ENCODE data around the gene KCNA10. TPM values are rescaled to one million over a fixed set of nuclear protein-coding genes. Genes with fewer than 3 reads are reported as not detected.

KCNA10 gene
- total RNA-seq, 1 experiment from 2014 or later: not detected

DNA sequence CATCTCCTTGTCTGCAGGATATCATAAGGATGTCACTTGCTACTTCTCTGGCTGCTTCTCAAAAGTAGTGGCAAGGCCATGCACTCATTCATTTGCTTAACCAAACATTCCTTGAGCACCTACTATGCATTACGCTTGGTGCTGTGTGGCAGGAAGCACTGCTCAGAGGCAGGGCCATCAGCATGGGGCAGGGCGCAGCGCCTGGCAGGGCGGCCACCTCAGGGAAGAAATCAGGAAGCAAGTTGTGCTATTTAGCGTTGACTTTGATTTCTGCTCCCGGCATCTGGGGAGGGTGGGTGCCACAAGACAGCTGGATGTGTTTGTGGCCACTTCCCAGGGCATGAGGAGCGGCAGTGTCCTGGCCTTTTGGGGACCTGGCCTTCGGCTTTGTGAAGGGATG lies 40.1 kb downstream of the KCNA10 start:
- no peak for DNase-seq (ENCODE audit: low read depth)

DNA sequence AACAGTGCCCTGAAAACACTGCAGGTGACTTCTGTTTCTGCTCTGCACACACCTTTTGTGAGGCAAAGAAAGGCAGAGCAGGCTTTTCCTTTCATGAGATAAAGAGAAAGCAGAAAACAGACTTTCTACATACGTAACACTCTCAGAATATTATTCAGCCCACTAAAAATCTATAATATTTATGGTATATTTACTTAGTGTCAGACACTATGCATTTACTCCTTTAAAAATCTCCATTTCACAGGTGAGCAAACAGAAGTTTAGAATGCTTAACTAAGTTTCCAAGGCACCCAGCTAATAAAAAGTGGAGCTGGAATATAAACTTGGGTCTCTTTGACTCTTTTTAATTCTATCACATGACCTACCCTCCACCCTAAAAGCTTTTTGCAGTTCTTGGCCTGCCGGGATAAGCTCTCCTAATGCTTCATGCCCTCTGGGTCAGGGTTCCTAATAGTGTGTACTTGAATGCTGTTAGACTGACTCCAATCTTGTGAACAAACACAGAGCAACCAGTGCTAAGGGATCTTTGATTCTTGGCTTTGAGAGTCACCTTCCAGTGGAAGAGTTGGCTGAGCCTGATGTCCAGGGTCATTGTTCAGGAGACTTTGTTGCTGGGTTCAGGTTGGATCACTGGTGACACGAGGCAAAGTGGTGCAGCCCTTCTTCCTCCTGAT lies 40.9 kb downstream of the KCNA10 start:
- DNase-seq (ENCODE audit: low read depth): no peak

DNA sequence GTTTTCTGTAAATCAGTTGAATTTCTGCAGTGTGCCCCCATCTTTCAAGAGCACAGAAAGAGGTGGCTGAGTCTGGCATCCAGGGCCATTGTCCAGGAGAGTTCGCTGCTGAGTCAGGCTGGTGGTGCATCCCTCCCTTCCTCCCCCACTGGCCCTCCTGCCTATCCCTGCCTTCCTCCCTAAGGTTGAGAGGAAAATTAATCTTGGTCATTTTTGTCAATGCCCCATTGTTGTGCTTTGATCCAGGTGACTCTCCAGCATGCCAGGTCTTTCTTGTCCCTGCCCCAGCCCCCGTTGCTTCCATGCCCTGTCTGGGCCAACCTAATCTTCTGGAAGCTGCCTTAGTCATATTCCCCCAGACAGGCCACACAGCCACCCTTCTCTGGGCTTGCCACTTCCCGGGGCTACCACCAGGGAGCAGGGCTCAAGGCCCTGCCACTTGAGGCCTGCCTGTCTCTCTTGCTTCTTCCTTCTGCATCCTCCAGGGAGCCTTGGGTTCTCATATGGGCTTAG lies 41.5 kb downstream of the KCNA10 start:
- no peak for DNase-seq (ENCODE audit: low read depth)

DNA sequence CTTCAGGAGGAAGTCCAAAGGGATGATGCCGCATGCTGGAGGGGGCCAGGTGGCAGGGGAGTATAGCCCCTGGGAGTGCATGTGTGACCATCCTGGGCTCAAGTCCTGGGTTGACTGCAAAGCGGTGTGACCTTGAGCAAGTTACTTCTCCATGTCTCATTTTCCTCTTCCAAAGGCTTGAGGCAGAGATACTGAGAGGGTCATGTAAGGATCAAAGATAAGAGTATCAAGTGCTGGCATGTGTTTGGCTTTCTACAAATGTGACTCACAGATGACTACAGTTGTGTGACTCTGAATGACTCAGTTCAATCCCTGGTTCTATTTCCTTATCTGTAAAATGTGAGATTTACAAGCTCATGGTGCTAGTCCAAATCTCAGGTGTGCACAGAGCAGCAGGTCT lies 41.9 kb downstream of the KCNA10 start:
- DNase-seq (ENCODE audit: low read depth): peak; percentile 88

DNA sequence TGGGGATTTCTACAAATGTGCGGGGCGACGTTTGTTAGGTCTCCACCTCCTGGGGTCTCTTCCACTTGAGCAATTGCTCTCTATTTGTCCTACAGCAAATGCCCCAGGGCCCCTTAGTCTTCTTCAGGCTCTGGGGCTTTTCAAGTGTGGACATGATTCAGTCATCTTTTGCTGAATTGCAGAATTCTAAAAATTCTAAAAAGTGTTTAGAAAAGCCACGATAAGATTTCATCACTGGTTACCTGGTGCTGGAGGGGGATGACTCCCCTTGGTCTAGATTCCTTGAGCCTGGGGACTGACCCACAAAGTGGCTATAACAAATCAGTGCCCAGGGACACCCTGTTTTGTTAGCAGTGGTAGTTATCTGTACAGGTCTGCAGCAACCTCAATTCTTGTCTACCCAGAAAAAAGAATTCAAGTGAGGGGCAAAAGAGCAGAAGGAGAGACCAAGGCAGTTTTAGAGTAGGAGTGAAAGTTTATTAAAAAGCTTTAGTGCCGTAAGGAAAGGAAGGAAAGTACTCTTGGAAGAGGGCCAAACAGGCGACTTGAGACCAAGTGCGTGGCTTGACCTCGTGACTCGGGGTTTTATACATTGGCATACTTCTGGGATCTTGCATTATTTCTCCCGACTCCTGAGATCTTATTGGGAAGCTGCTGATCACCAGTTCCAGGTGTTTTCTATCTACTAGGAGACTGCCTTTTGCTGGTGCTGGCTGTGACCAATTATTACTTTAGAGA lies 42.8 kb downstream of the KCNA10 start:
- DNase-seq (ENCODE audit: low read depth): no peak

DNA sequence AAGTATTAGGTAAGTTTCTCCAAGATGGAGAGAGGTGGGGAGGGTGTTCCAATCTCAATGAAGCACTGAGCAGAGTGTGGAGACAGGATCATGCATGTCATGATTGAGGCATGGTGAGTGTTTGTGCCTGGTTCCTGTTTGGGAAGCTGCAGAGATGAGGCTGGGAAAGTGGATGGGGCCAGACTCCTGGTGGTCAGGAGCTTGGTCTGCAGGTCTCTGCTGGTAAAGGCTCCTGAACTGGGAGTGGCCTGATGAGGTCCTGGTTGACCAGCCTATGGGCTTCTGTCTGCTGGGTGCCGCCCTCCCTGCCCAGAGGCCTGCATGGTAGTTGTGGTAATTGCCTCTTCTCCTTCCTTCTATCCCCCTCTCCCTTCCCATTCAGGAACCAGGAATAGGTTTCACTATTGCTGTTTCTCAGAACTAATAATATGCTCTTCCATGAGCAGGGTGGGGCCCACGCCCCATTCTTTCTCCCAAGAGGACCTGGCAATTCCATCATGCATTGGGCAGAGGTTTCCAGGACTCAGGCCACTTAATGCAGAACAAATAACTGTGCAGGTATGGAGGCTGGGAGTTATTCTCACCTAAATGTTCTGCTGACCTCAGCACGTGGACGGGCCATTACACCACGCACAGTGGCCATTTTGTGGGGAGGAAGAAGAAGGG lies 43.5 kb downstream of the KCNA10 start:
- DNase-seq (ENCODE audit: low read depth): peak; percentile 33

DNA sequence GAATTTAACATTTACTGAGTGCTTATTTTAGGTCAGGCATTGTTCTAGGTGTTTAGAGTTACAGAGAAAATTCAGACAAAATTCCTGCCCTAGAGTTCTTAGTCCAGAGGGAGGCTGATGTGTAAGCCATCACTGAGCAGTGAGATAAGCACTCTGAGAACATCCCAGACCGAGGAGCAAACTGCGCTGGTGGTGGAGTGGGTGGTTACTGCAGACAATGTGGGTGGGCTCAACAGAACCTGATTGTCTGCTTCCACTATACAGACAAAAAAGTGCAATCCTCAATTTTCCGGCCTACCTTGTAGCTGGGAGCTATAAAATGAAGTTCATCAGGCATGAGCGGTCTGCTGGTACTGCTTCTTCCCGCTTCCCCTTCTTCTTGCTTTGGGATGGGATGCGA lies 44.5 kb downstream of the KCNA10 start:
- no peak for DNase-seq (ENCODE audit: low read depth)

DNA sequence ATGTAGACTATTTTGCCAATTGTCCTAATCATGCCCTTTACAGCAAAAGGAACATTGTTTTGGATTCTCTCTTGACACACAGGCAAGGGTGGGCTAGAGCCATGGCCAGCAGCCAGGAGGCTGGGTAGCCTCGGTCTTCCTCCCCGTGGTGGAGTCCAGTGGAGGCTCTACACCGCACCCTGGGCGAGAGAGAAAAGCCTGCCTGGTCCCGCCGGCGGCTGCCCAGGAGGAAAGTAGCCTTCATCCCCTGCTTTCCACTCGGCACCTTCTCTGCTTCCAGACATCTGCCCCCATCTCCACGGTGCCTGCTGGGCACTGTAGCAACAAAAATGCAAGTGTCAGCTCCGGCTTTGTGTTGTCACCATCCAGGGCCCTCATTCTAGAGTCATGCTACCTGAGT lies 46.4 kb downstream of the KCNA10 start:
- DNase-seq (ENCODE audit: low read depth): no peak

DNA sequence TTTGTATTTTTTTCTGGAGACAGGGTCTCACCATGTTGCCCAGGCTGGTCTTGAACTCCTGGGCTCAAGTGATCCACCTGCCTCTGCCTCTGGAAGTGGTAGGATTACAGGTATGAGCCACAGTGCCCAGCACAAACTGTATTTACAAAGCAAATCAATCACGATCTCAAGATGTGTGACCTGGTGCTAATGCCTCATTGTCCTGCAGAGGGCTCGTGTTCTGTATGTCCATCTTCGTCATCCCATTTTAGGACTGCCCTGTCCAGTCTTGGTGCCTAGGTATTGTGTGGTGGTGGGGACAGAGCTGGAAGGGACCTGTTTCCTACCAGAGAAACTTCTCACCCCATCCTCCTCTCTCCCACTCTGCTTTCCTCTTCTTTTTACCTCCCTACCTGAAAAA lies 47.8 kb downstream of the KCNA10 start:
- DNase-seq (ENCODE audit: low read depth): no peak

Other genes with a start within 250 kb of the KCNA10 start
- 31.8 and 33.6 TPM in 2 replicates for gene RBM15, start 179.8 kb downstream of the KCNA10 start, total RNA-seq (2014; rRNA removed; shearing (Covaris generic))
- gene SLC16A4, start 128.1 kb downstream of the KCNA10 start, total RNA-seq (2014; rRNA removed; shearing (Covaris generic)): 0.60 and 0.61 TPM in 2 replicates
- 166 and 210 TPM in 2 replicates for gene LAMTOR5, start 111.5 kb downstream of the KCNA10 start, total RNA-seq (2014; rRNA removed; shearing (Covaris generic))
- not detected in 2 replicates for gene PROK1, start 68.0 kb downstream of the KCNA10 start, total RNA-seq (2014; rRNA removed; shearing (Covaris generic))
- gene KCNA2, start 87.2 kb upstream of the KCNA10 start, total RNA-seq (2014; rRNA removed; shearing (Covaris generic)): not detected in 2 replicates
- gene KCNA3, start 155.8 kb upstream of the KCNA10 start, total RNA-seq (2014; rRNA removed; shearing (Covaris generic)): not detected in 2 replicates

Measured in HT1080 (cell line).